KMS-11 (cell line): ENCODE measurements around the gene KCNJ14.

ENCODE experiments used
- H2AFZ ChIP-seq: fragments of 200-600 bp; sonication (generic); 2 replicates; pipeline ENCODE4 v1.6.1; 2016; ENCODE audit warnings: antibody characterized with exemption, mixed run types, low read depth
- H3K27ac ChIP-seq: fragments of 200-600 bp; sonication (generic); 2 replicates; pipeline ENCODE4 v1.6.1; 2016; ENCODE audit warnings: mild to moderate bottlenecking, mixed run types
- H3K27me3 ChIP-seq: fragments of 200-600 bp; sonication (generic); 2 replicates; pipeline ENCODE4 v1.6.1; 2017; ENCODE audit warnings: mild to moderate bottlenecking, low read depth, mixed run types, moderate library complexity; ENCODE audit not compliant: insufficient read depth
- H3K36me3 ChIP-seq: fragments of 200-600 bp; sonication (generic); 2 replicates; pipeline ENCODE4 v1.6.1; 2017; ENCODE audit warnings: mild to moderate bottlenecking, mixed run types; ENCODE audit not compliant: insufficient read depth
- H3K4me1 ChIP-seq: fragments of 200-600 bp; sonication (generic); 2 replicates; pipeline ENCODE4 v1.6.1; 2016; ENCODE audit warnings: mild to moderate bottlenecking, low read depth, mixed run types; ENCODE audit not compliant: poor library complexity, severe bottlenecking
- H3K4me2 ChIP-seq: fragments of 200-600 bp; sonication (generic); 2 replicates; pipeline ENCODE4 v1.7.0; 2016; ENCODE audit warnings: mild to moderate bottlenecking, mixed run types
- H3K4me3 ChIP-seq: fragments of 200-600 bp; sonication (generic); IDR thresholded peaks from 2 replicates; pipeline ENCODE4 v1.6.1; 2017; ENCODE audit warnings: low read depth, low read length, mixed read lengths; ENCODE audit not compliant: insufficient read depth
- H3K79me2 ChIP-seq: fragments of 200-600 bp; sonication (generic); 2 replicates; pipeline ENCODE4 v1.6.1; 2016; ENCODE audit warnings: low read depth, mixed run types; ENCODE audit not compliant: insufficient read depth
- H3K9ac ChIP-seq: fragments of 200-600 bp; sonication (generic); 2 replicates; pipeline ENCODE4 v1.6.1; 2016; ENCODE audit warnings: mild to moderate bottlenecking, mixed run types
- H4K20me1 ChIP-seq: fragments of 200-600 bp; sonication (generic); 2 replicates; pipeline ENCODE4 v1.6.1; 2016; ENCODE audit warnings: mild to moderate bottlenecking, mixed run types; ENCODE audit not compliant: insufficient read depth
- CTCF ChIP-seq: fragments of 200-600 bp; sonication (generic); conservative IDR thresholded peaks from 2 replicates; pipeline ENCODE4 v1.6.1; 2017; ENCODE audit warnings: low read depth, mild to moderate bottlenecking, antibody characterized with exemption, low read length, moderate library complexity, mixed read lengths

KCNJ14 gene

GRCh38 chr19:48473161-48473966 is 18.0 kb downstream of the KCNJ14 start:
- Histone ChIP-seq H3K27ac (no peak overlapping the region), H3K27me3 (no peaks in the 10 kb centered on the region), H3K4me3 (no peak overlapping the region), H3K4me1 (peaks cover 5% of the 10 kb centered on the region), H4K20me1 (no peaks in the 10 kb centered on the region), H3K4me2 (no peak overlapping the region), H2AFZ (no peak overlapping the region), H3K9ac (no peak overlapping the region), H3K36me3 (no peaks in the 10 kb centered on the region), H3K79me2 (peaks cover 11% of the 10 kb centered on the region; the same call in 1 of the 2 replicates)
- no peak for TF ChIP-seq CTCF

- H3K4me2 ChIP-seq = no peak overlapping the region
- H4K20me1 ChIP-seq = no peaks in the 10 kb centered on the region
- H3K4me3 ChIP-seq = no peak overlapping the region
- H3K4me1 ChIP-seq = peaks cover 5% of the 10 kb centered on the region
- no peak overlapping the region for H3K27ac ChIP-seq
- peaks cover 11% of the 10 kb centered on the region; the same call in 1 of the 2 replicates for H3K79me2 ChIP-seq
- H2AFZ ChIP-seq = no peak overlapping the region
- no peak overlapping the region for H3K9ac ChIP-seq
- H3K27me3 ChIP-seq = no peaks in the 10 kb centered on the region
- TF ChIP-seq CTCF = no peak
- no peaks in the 10 kb centered on the region for H3K36me3 ChIP-seq
These were observed 18.8 kb downstream of the KCNJ14 start for GRCh38 chr19:48474084-48474592.

- no peak overlapping the region for H3K9ac ChIP-seq
- H4K20me1 ChIP-seq = no peaks in the 10 kb centered on the region
- no peak for TF ChIP-seq CTCF
These were observed 20.1 kb downstream of the KCNJ14 start for GRCh38 chr19:48475369-48476068.

GRCh38 chr19:48476176-48476575 is 20.8 kb downstream of the KCNJ14 start:
- Histone ChIP-seq H3K36me3 (no peaks in the 10 kb centered on the region; the same call in 1 of the 2 replicates), H3K27ac (no peak overlapping the region)

More at GRCh38 chr19:48475369-48476068, 20.1 kb downstream of the KCNJ14 start:
- Histone ChIP-seq H3K4me2 (no peak overlapping the region), H3K36me3 (no peaks in the 10 kb centered on the region; the same call in 1 of the 2 replicates), H3K79me2 (peaks cover 3% of the 10 kb centered on the region; the same call in 1 of the 2 replicates), H3K27me3 (no peaks in the 10 kb centered on the region), H2AFZ (no peak overlapping the region), H3K27ac (no peak overlapping the region), H3K4me3 (no peak overlapping the region), H3K4me1 (no peaks in the 10 kb centered on the region)

More at GRCh38 chr19:48476176-48476575, 20.8 kb downstream of the KCNJ14 start:
- H3K4me1 ChIP-seq = no peaks in the 10 kb centered on the region
- H3K4me3 ChIP-seq = no peak overlapping the region
- H4K20me1 ChIP-seq = no peaks in the 10 kb centered on the region
- no peak overlapping the region for H3K9ac ChIP-seq
- H3K27me3 ChIP-seq = no peaks in the 10 kb centered on the region
- no peak overlapping the region for H3K4me2 ChIP-seq
- H2AFZ ChIP-seq = no peak overlapping the region
- no peaks in the 10 kb centered on the region for H3K79me2 ChIP-seq
- TF ChIP-seq CTCF = no peak
